ENCODE measurements around the gene ZBTB7C. TPM values are rescaled to one million over a fixed set of nuclear protein-coding genes. Genes with fewer than 3 reads are reported as not detected.

ZBTB7C gene
- total RNA-seq, 1 donor from 2014 or later = 7.4 TPM

- H3K27me3 Mint-ChIP-seq (ENCODE audit: low read depth) = peaks cover 24% of the 10 kb centered on the region
- H3K4me3 Mint-ChIP-seq = no peak overlapping the region
- TF ChIP-seq, protein P1, sequence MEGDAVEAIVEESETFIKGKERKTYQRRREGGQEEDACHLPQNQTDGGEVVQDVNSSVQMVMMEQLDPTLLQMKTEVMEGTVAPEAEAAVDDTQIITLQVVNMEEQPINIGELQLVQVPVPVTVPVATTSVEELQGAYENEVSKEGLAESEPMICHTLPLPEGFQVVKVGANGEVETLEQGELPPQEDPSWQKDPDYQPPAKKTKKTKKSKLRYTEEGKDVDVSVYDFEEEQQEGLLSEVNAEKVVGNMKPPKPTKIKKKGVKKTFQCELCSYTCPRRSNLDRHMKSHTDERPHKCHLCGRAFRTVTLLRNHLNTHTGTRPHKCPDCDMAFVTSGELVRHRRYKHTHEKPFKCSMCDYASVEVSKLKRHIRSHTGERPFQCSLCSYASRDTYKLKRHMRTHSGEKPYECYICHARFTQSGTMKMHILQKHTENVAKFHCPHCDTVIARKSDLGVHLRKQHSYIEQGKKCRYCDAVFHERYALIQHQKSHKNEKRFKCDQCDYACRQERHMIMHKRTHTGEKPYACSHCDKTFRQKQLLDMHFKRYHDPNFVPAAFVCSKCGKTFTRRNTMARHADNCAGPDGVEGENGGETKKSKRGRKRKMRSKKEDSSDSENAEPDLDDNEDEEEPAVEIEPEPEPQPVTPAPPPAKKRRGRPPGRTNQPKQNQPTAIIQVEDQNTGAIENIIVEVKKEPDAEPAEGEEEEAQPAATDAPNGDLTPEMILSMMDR (IDR thresholded peaks at IDR 0.05; ENCODE audit: unreplicated experiment) = no peak
These were observed 155.0 kb downstream of the ZBTB7C start for GRCh38 chr18:48254077-48254602.

DNA sequence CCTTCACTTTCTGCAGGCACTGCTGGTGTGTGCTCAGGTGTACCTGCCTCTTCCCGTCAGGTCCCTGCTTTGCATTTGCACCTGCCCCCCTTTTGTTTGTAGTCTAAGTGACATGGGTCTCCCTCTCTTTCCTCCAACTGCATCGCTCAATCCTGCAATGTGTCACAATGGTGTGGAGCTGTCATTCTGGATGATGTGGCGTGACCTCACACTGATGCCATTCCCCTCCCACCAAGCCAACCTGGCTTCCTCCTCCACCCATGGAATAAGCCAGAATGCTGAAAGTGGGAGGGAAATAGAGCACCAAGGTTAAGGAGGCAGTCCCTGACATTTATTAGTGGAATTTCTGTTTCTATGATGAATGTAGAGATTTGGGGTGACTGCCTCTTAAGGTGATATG is 156.7 kb downstream of the ZBTB7C start:
- DNase-seq (ENCODE audit: low spot score in 2 of 2, unreplicated experiment in 2 of 2) = no peak
- no peak overlapping the region for H3K4me3 Mint-ChIP-seq
- H3K4me1 Mint-ChIP-seq = no peaks in the 10 kb centered on the region
- TF ChIP-seq, protein P1 (IDR thresholded peaks at IDR 0.05; ENCODE audit: unreplicated experiment) = no peak
- H3K27ac Mint-ChIP-seq = no peak overlapping the region
- peaks cover 25% of the 10 kb centered on the region for H3K27me3 Mint-ChIP-seq (ENCODE audit: low read depth)
- H3K36me3 Mint-ChIP-seq = peaks cover 2% of the 10 kb centered on the region
- peaks cover 30% of the 10 kb centered on the region for H3K9me3 Mint-ChIP-seq

More at GRCh38 chr18:48254077-48254602, 155.0 kb downstream of the ZBTB7C start:
- Mint-ChIP-seq H3K36me3 (peaks cover 2% of the 10 kb centered on the region), H3K4me1 (no peaks in the 10 kb centered on the region), H3K9me3 (peaks cover 37% of the 10 kb centered on the region), H3K27ac (no peak overlapping the region)
- no peak for DNase-seq (ENCODE audit: low spot score in 2 of 2, unreplicated experiment in 2 of 2)

- Mint-ChIP-seq H3K4me3 (no peak overlapping the region), H3K36me3 (no peaks in the 10 kb centered on the region), H3K9me3 (peaks cover 17% of the 10 kb centered on the region), H3K27me3 (ENCODE audit: low read depth) (peaks cover 30% of the 10 kb centered on the region), H3K27ac (no peak overlapping the region), H3K4me1 (no peaks in the 10 kb centered on the region)
- TF ChIP-seq, protein P1 (IDR thresholded peaks at IDR 0.05; ENCODE audit: unreplicated experiment) = no peak
- DNase-seq (ENCODE audit: low spot score in 2 of 2, unreplicated experiment in 2 of 2) = no peak
These were observed 158.3 kb downstream of the ZBTB7C start for GRCh38 chr18:48250918-48251317.

- Mint-ChIP-seq H3K27ac (no peak overlapping the region), H3K9me3 (peaks cover 12% of the 10 kb centered on the region), H3K4me1 (no peaks in the 10 kb centered on the region), H3K4me3 (no peak overlapping the region), H3K27me3 (ENCODE audit: low read depth) (peaks cover 33% of the 10 kb centered on the region), H3K36me3 (no peaks in the 10 kb centered on the region)
- no peak for DNase-seq (ENCODE audit: low spot score in 2 of 2, unreplicated experiment in 2 of 2)
- TF ChIP-seq, protein P1 (IDR thresholded peaks at IDR 0.05; ENCODE audit: unreplicated experiment) = no peak
These were observed 158.7 kb downstream of the ZBTB7C start for GRCh38 chr18:48250362-48250907.

GRCh38 chr18:48249854-48250253 is 159.3 kb downstream of the ZBTB7C start:
- no peaks in the 10 kb centered on the region for H3K4me1 Mint-ChIP-seq
- no peak for DNase-seq (ENCODE audit: low spot score in 2 of 2, unreplicated experiment in 2 of 2)
- no peak overlapping the region for H3K27ac Mint-ChIP-seq
- H3K9me3 Mint-ChIP-seq = peaks cover 6% of the 10 kb centered on the region
- peaks cover 35% of the 10 kb centered on the region for H3K27me3 Mint-ChIP-seq (ENCODE audit: low read depth)
- no peaks in the 10 kb centered on the region for H3K36me3 Mint-ChIP-seq
- TF ChIP-seq, protein P1 (IDR thresholded peaks at IDR 0.05; ENCODE audit: unreplicated experiment) = no peak
- no peak overlapping the region for H3K4me3 Mint-ChIP-seq

Measured in mesothelial cell of epicardium (in vitro differentiated cells).